Loucy (cell line): Measurements from ENCODE around the gene CACNA1S.

Experiments used
- CTCF ChIP-seq: fragments of 200-600 bp; sonication (generic); conservative IDR thresholded peaks from 2 replicates; pipeline ENCODE4 v1.5.1; 2014; ENCODE audit warnings: mild to moderate bottlenecking, antibody characterized with exemption, low read length
- EZH2phosphoT487 ChIP-seq: fragments of 200-600 bp; IDR thresholded peaks from 2 replicates; pipeline ENCODE4 v1.6.1; 2018; ENCODE audit warnings: antibody characterized with exemption, mild to moderate bottlenecking, moderate library complexity, borderline replicate concordance

DNA sequence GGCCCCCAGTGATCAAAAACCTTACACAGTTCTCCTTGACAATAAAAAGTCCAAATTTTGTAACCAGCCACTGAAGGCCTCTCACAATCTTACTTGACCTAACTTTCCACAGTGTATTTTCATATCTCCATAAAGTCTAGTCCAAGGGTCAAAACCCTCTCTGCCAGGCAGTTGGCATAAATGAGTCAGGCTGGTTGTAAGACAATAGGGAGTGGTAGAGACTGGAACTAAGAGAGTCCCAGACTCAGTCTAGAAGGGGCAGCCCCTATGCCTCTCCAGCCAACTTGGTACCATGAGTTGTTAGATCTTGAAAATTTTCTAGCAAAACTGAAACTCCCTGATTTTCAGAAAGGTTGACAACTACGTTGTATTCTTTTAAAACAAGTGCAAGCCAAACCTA is 109.7 kb downstream of the CACNA1S start:
- no peak for TF ChIP-seq CTCF
- no peak for TF ChIP-seq EZH2phosphoT487
